ENCODE measurements around the gene RABEP2.

DNA sequence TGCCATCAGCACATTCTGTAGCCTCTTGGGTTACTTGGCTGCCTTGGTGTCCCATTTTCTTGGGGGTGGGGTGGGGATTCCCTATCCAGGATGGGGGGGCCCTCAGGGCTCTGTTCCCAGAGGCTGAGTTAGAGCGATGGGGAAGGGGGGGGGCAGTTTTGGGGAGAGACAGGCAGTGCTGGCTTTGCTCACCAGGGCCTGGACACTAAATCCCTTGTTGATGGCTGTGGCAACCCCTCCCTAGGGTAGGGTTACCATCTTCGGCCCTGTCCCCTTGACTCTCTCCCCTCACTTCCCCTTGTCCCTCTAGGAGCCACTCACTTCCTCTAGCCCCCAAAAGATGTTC, 47.4 kb downstream of the RABEP2 start:
- TF ChIP-seq, protein P1, sequence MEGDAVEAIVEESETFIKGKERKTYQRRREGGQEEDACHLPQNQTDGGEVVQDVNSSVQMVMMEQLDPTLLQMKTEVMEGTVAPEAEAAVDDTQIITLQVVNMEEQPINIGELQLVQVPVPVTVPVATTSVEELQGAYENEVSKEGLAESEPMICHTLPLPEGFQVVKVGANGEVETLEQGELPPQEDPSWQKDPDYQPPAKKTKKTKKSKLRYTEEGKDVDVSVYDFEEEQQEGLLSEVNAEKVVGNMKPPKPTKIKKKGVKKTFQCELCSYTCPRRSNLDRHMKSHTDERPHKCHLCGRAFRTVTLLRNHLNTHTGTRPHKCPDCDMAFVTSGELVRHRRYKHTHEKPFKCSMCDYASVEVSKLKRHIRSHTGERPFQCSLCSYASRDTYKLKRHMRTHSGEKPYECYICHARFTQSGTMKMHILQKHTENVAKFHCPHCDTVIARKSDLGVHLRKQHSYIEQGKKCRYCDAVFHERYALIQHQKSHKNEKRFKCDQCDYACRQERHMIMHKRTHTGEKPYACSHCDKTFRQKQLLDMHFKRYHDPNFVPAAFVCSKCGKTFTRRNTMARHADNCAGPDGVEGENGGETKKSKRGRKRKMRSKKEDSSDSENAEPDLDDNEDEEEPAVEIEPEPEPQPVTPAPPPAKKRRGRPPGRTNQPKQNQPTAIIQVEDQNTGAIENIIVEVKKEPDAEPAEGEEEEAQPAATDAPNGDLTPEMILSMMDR (conservative IDR thresholded peaks at IDR 0.05; ENCODE audit: low read depth, low read length) = no peak
- TF ChIP-seq EZH2 (IDR thresholded peaks at IDR 0.05; ENCODE audit: borderline replicate concordance, low read depth, low read length, poor library complexity, severe bottlenecking) = no peak
